Left lung (tissue), 10 donors: ENCODE results near the gene ZNF853. TPM values are rescaled to one million over a fixed set of nuclear protein-coding genes. Genes with fewer than 3 reads are reported as not detected.

Source experiments
- ATAC-seq: fragments of 200-7000 bp; cut with Tn5 transposase; one replicate; pipeline ENCODE4 v1.9.1; 2020; ENCODE audit warnings: moderate library complexity
- DNase-seq, 4 donors: peaks; one replicate each; pipeline ENCODE4 v3.0.0-alpha.2; 2013 to 2020
- H3K27ac ChIP-seq, 2 donors: fragments of 200-600 bp; sonication (generic) in 1 of 2; one replicate each; pipeline versions ENCODE4 v1.5.0 to v1.8.0; 2020 to 2021
- H3K27me3 ChIP-seq, 2 donors: fragments of 200-600 bp; sonication (generic) in 1 of 2; one replicate each; pipeline versions ENCODE4 v1.5.0 to v1.8.0; 2020 to 2021
- H3K36me3 ChIP-seq, 2 donors: fragments of 200-600 bp; sonication (generic) in 1 of 2; one replicate each; pipeline versions ENCODE4 v1.5.0 to v1.8.0; 2020 to 2021
- H3K4me1 ChIP-seq, 2 donors: fragments of 200-600 bp; one replicate each; pipeline ENCODE4 v1.8.0; 2021
- H3K4me3 ChIP-seq, 2 donors: fragments of 200-600 bp; sonication (generic) in 1 of 2; one replicate each; pipeline versions ENCODE4 v1.5.0 to v1.8.0; 2020 to 2021; ENCODE audit warnings: mild to moderate bottlenecking in 1 of 2
- H3K9me3 ChIP-seq, 2 donors: fragments of 200-600 bp; sonication (generic) in 1 of 2; one replicate each; pipeline versions ENCODE4 v1.5.0 to v1.8.0; 2020 to 2021
- intact Hi-C, 2 donors: fragments of 100-400 bp; cut with DNase I; formaldehyde crosslinking; loops; one replicate each; pipeline versions ENCODE4 v1.11.2 to v1.14.2; 2022
- polyA plus RNA-seq, 6 donors: library from polyadenylated mRNA; unstranded; fragments of 120-200 nt; gene quantifications; one replicate each; pipeline ENCODE4 v1.2.1, GENCODE V29; 2013; ENCODE audit not compliant: insufficient read length in 6 of 6
- total RNA-seq, 2 donors: library from RNA; stranded (reverse); fragmentation: NEBNext Ultra II Directional; extraction: Animal tissue kit (Norgen Biotek cat#: 25700); gene quantifications; one replicate each; pipeline ENCODE4 v1.2.1, GENCODE V29; 2021
- TF ChIP-seq, protein P1 (sequence below), 2 donors: fragments of 200-600 bp; sonication (generic) in 1 of 2; IDR thresholded peaks; one replicate each; pipeline versions ENCODE4 v1.5.0 to v1.8.0; 2021; ENCODE audit warnings: antibody characterized with exemption in 2 of 2
- donor health status: DM: no; HTN: yes; CAD: no.
- donor health status: DM: no; HTN: no; CAD: no.

ZNF853 gene
- total and polyA plus RNA-seq, 8 donors, result 3.4 to 17.5 (median 14.1) TPM

GRCh38 chr7:6621195-6622133, 6.1 kb downstream of the ZNF853 start:
- DNase-seq (no peak), ATAC-seq (no peak)
- no peak overlapping the region for H3K27ac ChIP-seq
- TF ChIP-seq, protein P1, sequence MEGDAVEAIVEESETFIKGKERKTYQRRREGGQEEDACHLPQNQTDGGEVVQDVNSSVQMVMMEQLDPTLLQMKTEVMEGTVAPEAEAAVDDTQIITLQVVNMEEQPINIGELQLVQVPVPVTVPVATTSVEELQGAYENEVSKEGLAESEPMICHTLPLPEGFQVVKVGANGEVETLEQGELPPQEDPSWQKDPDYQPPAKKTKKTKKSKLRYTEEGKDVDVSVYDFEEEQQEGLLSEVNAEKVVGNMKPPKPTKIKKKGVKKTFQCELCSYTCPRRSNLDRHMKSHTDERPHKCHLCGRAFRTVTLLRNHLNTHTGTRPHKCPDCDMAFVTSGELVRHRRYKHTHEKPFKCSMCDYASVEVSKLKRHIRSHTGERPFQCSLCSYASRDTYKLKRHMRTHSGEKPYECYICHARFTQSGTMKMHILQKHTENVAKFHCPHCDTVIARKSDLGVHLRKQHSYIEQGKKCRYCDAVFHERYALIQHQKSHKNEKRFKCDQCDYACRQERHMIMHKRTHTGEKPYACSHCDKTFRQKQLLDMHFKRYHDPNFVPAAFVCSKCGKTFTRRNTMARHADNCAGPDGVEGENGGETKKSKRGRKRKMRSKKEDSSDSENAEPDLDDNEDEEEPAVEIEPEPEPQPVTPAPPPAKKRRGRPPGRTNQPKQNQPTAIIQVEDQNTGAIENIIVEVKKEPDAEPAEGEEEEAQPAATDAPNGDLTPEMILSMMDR (IDR thresholded peaks at IDR 0.05), result no peak
- H3K4me1 ChIP-seq, result no peaks in the 10 kb centered on the region
- intact Hi-C loops, result no loop called here
- H3K36me3 ChIP-seq, result peaks cover 0 to 20% of the 10 kb centered on the region in 2 donors
- no peak overlapping the region for H3K4me3 ChIP-seq
- H3K9me3 ChIP-seq, result no peaks in the 10 kb centered on the region
- H3K27me3 ChIP-seq, result peaks cover 0 to 9% of the 10 kb centered on the region in 2 donors

DNA sequence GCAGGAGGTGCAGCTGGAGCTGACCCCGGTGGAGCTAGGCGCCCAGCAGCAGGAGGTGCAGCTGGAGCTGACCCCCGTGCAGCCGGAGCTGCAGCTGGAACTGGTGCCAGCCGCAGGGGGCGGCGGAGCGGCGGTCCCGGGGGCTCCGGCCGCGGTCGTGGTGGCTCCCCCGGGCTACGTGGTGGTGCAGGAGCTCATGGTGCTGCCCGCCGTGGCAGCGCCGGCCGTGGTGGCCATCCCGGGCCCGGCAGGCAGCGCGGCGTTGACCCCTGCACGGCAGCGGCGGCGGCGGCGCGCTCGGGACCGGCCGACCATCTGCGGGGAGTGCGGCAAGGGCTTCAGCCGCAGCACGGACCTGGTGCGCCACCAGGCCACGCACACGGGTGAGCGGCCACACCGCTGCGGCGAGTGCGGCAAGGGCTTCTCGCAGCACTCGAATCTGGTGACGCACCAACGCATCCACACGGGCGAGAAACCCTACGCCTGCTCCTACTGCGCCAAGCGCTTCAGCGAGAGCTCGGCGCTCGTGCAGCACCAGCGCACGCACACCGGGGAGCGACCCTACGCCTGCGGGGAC, 6.8 kb downstream of the ZNF853 start:
- no peak for ATAC-seq
- intact Hi-C loops, result no loop called here
- no peak for DNase-seq
- H3K27ac ChIP-seq, result no peak overlapping the region
- H3K4me3 ChIP-seq, result no peak overlapping the region
- no peaks in the 10 kb centered on the region for H3K4me1 ChIP-seq
- no peaks in the 10 kb centered on the region for H3K9me3 ChIP-seq
- peaks cover 0 to 20% of the 10 kb centered on the region in 2 donors for H3K36me3 ChIP-seq
- H3K27me3 ChIP-seq, result peaks cover 0 to 1% of the 10 kb centered on the region in 2 donors
- TF ChIP-seq, protein P1 (IDR thresholded peaks at IDR 0.05), result no peak

- Histone ChIP-seq H3K27me3 (no peaks in the 10 kb centered on the region), H3K4me3 (no peak overlapping the region), H3K36me3 (peaks cover 0 to 20% of the 10 kb centered on the region in 2 donors), H3K4me1 (no peaks in the 10 kb centered on the region), H3K27ac (no peak overlapping the region), H3K9me3 (no peaks in the 10 kb centered on the region)
- DNase-seq (no peak), ATAC-seq (no peak)
- intact Hi-C loops, result no loop called here
- TF ChIP-seq, protein P1 (IDR thresholded peaks at IDR 0.05), result no peak
Measured at GRCh38 chr7:6623589-6624245, 8.3 kb downstream of the ZNF853 start.

GRCh38 chr7:6624246-6624611, 8.8 kb downstream of the ZNF853 start:
- H3K4me3 ChIP-seq, result no peak overlapping the region
- H3K27me3 ChIP-seq, result no peaks in the 10 kb centered on the region
- no peaks in the 10 kb centered on the region for H3K9me3 ChIP-seq
- no peaks in the 10 kb centered on the region for H3K4me1 ChIP-seq
- H3K27ac ChIP-seq, result no peak overlapping the region
- DNase-seq, result no peak
- no peak for ATAC-seq
- intact Hi-C loops, result no loop called here
- peaks cover 0 to 20% of the 10 kb centered on the region in 2 donors for H3K36me3 ChIP-seq
- TF ChIP-seq, protein P1 (IDR thresholded peaks at IDR 0.05), result no peak

DNA sequence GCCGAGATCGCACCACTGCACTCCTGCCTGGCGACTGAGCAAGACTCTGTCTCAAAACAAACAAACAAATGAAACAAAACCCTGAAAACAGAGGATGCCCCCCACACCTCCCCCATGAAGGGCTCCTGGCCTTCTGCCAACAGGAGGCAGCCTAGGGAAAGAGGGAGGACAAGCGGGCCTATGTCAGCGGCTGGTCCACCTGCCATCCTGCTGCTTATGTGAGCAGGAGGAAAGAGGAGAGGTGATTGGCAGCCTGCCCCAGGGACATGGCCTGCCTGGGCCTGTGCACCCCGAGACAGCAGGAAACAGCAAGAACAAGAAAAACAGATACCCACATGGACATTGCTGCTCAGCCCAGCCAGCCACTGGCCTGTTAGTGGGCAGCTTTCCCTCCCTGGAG, 12.6 kb downstream of the ZNF853 start:
- Histone ChIP-seq H3K27me3 (no peaks in the 10 kb centered on the region), H3K36me3 (peaks cover 0 to 6% of the 10 kb centered on the region in 2 donors), H3K4me1 (no peaks in the 10 kb centered on the region), H3K4me3 (no peak overlapping the region), H3K9me3 (no peaks in the 10 kb centered on the region), H3K27ac (no peak overlapping the region)
- intact Hi-C loops, result no loop called here
- TF ChIP-seq, protein P1 (IDR thresholded peaks at IDR 0.05), result no peak
- DNase-seq (no peak), ATAC-seq (no peak)
